Thymus (tissue), 11 donors: Measurements from ENCODE around the gene TMEM117. TPM values are rescaled to one million over a fixed set of nuclear protein-coding genes. Genes with fewer than 3 reads are reported as not detected.

Experiments
- DNase-seq, 9 donors: peaks; one replicate each; pipeline ENCODE4 v3.0.0-alpha.2; 2013; ENCODE audit warnings: low spot score in 9 of 9, low read depth in 6 of 9, missing footprints in 1 of 9
- H3K27ac ChIP-seq, 2 donors: one replicate each; pipeline ENCODE4 v1.5.1; 2013; ENCODE audit warnings: control low read depth in 1 of 2, low read depth in 1 of 2, low read length in 1 of 2, mild to moderate bottlenecking in 1 of 2, moderate library complexity in 1 of 2
- H3K27me3 ChIP-seq, 2 donors: one replicate each; pipeline ENCODE4 v1.5.1; 2013; ENCODE audit warnings: low read length in 1 of 2; ENCODE audit not compliant: control insufficient read depth in 2 of 2, insufficient read depth in 1 of 2
- H3K36me3 ChIP-seq, 2 donors: one replicate each; pipeline ENCODE4 v1.5.1; 2013; ENCODE audit warnings: low read length in 1 of 2, mild to moderate bottlenecking in 1 of 2, moderate library complexity in 1 of 2; ENCODE audit not compliant: control insufficient read depth in 2 of 2, insufficient read depth in 2 of 2
- H3K4me1 ChIP-seq, 2 donors: one replicate each; pipeline ENCODE4 v1.5.1; 2013; ENCODE audit warnings: low read length in 2 of 2; ENCODE audit not compliant: control insufficient read depth in 2 of 2, insufficient read depth in 2 of 2
- H3K4me3 ChIP-seq, 2 donors: one replicate each; pipeline ENCODE4 v1.5.1; 2013; ENCODE audit warnings: low read length in 2 of 2, control low read depth in 1 of 2, mild to moderate bottlenecking in 1 of 2
- H3K9me3 ChIP-seq, 2 donors: one replicate each; pipeline ENCODE4 v1.5.1; 2013; ENCODE audit warnings: low read length in 1 of 2, mild to moderate bottlenecking in 1 of 2; ENCODE audit not compliant: control insufficient read depth in 2 of 2, insufficient read depth in 1 of 2
- WGBS: extraction: QIAGEN DNeasy Blood & Tissue Kit; methylation state at CpG from one replicate; pipeline ENCODE4 v1.1.7; 2013; 5-methylcytosine and 5-hydroxymethylcytosine counted together
- polyA plus RNA-seq: library from polyadenylated mRNA; stranded (reverse); fragments of 200-250 nt; gene quantifications from one replicate; pipeline ENCODE4 v1.2.3, GENCODE V29; 2013
- total RNA-seq: library from RNA; stranded (reverse); fragments of 120-200 nt; gene quantifications from one replicate; pipeline ENCODE4 v1.2.4, GENCODE V29; 2013
- donor health status: healthy.

The TMEM117 gene
- total and polyA plus RNA-seq, 2 donors = 3.6 to 4.5 TPM

- H3K27ac ChIP-seq = no peak overlapping the region
- no peaks in the 10 kb centered on the region for H3K27me3 ChIP-seq
- WGBS = 80% methylated on average over 2 of the region's 2 CpGs
- no peak overlapping the region for H3K4me3 ChIP-seq
- no peaks in the 10 kb centered on the region for H3K36me3 ChIP-seq
- H3K4me1 ChIP-seq = no peaks in the 10 kb centered on the region
- H3K9me3 ChIP-seq = no peaks in the 10 kb centered on the region
- no peak for DNase-seq
These were observed 166.7 kb downstream of the TMEM117 start for GRCh38 chr12:44002607-44003006.

DNA sequence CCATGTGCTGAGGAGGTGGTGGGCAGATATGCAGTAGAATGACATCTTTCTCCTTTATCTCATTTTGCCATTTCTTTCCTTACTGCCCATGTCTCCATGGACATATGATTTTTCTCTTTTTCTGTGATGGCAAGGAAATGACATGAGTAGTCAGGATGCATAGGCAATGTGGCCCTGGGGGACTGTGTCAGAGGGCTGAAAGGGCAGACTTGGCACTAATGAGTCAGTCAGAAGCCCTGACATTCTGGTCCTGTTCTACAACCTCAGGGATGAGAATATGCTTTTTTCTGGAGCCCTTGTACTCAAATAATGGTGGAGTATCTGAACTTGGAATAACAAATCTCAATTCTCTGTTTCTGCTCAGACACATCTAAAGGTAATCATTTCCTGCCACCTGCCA lies 167.8 kb downstream of the TMEM117 start:
- H3K9me3 ChIP-seq = no peaks in the 10 kb centered on the region
- no peak overlapping the region for H3K27ac ChIP-seq
- H3K36me3 ChIP-seq = no peaks in the 10 kb centered on the region
- H3K27me3 ChIP-seq = no peaks in the 10 kb centered on the region
- no peak overlapping the region for H3K4me3 ChIP-seq
- no peaks in the 10 kb centered on the region for H3K4me1 ChIP-seq
- no peak for DNase-seq

DNA sequence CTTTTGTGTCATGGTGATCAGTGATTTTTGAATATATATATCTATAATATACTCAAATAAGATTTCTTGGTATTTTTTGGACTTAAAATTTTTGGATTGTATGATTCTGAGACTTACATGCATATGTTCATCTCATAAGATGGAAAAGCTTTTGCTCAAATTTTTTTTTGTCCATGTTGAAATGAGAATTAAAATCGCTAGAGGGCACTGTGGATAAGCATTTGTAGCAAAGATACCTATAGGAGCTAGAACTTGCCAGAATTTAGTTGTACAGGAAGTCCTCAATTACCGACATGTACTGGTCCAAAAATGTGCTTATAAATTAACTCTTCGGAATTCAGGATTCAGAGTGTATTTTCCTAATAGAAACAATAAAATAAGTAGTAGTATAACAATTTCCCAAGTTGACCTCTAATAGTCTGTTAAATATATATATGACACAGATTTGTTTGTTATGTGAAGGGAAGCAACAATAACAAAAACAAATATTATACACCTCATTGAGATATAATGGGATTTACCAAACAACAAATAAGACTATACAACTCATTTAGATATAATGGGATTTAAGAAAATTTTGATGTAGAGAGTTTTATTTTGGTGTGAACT lies 179.6 kb downstream of the TMEM117 start:
- H3K27me3 ChIP-seq = no peaks in the 10 kb centered on the region
- no peaks in the 10 kb centered on the region for H3K4me1 ChIP-seq
- H3K4me3 ChIP-seq = no peak overlapping the region
- WGBS = 3% methylated on average over 3 of the region's 3 CpGs
- H3K27ac ChIP-seq = no peak overlapping the region
- peak in 8 of 9 donors; percentile 10 to 55 (median 28) for DNase-seq
- H3K9me3 ChIP-seq = no peaks in the 10 kb centered on the region
- H3K36me3 ChIP-seq = no peaks in the 10 kb centered on the region

- Histone ChIP-seq H3K36me3 (no peaks in the 10 kb centered on the region), H3K4me3 (no peak overlapping the region), H3K27me3 (no peaks in the 10 kb centered on the region), H3K9me3 (no peaks in the 10 kb centered on the region), H3K4me1 (no peaks in the 10 kb centered on the region), H3K27ac (no peak overlapping the region)
- DNase-seq = no peak
These were observed 181.3 kb downstream of the TMEM117 start for GRCh38 chr12:44017216-44017615.

DNA sequence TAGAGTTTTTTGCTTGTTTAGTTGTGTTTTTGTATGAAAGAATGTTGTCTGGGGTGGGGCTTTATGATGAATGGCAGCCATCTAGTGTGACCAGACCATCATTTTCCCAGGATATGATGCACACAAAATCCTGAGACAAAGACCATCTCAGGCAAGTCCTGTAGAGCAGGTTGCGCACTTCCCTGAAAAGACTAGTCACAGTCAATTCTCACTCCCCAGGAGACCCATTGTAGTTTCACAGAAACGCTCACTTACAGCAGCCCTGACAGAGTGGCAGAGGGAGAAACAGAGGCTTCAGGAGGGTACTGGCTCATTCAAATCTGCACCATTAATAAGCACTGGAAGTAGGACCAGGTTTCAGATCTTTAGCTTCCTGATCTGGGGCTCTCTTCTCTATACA lies 183.2 kb downstream of the TMEM117 start:
- 74% methylated on average over 2 of the region's 2 CpGs for WGBS
- no peaks in the 10 kb centered on the region for H3K36me3 ChIP-seq
- no peaks in the 10 kb centered on the region for H3K4me1 ChIP-seq
- no peaks in the 10 kb centered on the region for H3K27me3 ChIP-seq
- DNase-seq = no peak
- H3K9me3 ChIP-seq = no peaks in the 10 kb centered on the region
- no peak overlapping the region for H3K4me3 ChIP-seq
- no peak overlapping the region for H3K27ac ChIP-seq

- WGBS = 96% methylated on average over 1 of the region's 1 CpG
- H3K9me3 ChIP-seq = no peaks in the 10 kb centered on the region
- no peak overlapping the region for H3K27ac ChIP-seq
These were observed 184.7 kb downstream of the TMEM117 start for GRCh38 chr12:44020555-44020954.

DNA sequence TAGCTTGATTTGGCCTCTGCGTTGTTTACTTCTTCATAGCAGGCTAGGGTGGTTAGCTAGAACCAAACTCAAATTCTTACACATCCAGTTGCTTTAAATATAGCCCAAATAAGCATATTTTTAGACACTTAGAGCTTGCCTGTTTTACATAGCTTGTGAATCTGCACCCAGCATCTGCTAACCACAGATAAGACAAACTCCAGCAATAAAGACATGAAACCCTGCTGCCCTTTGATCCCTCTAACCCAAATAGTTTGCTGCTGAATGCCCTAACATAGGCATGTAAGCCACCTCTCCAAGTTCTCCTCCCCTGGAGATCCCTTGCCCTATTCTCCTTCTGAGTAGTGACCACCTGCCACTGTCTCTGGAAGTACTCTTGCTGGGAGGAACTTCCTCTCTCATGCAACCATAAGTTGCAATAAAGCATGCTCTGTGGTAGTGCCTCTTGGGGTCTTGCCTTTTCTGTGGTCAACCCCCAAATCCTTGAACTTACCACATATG lies 185.6 kb downstream of the TMEM117 start:
- 94% methylated on average over 1 of the region's 1 CpG for whole genome bisulfite sequencing
- DNase-seq = no peak
- Histone ChIP-seq H3K4me3 (no peak overlapping the region), H3K27me3 (no peaks in the 10 kb centered on the region), H3K4me1 (no peaks in the 10 kb centered on the region), H3K36me3 (no peaks in the 10 kb centered on the region), H3K27ac (no peak overlapping the region), H3K9me3 (no peaks in the 10 kb centered on the region)

More at GRCh38 chr12:44020555-44020954, 184.7 kb downstream of the TMEM117 start:
- H3K4me1 ChIP-seq = no peaks in the 10 kb centered on the region
- no peaks in the 10 kb centered on the region for H3K27me3 ChIP-seq
- H3K36me3 ChIP-seq = no peaks in the 10 kb centered on the region
- no peak overlapping the region for H3K4me3 ChIP-seq
- no peak for DNase-seq

DNA sequence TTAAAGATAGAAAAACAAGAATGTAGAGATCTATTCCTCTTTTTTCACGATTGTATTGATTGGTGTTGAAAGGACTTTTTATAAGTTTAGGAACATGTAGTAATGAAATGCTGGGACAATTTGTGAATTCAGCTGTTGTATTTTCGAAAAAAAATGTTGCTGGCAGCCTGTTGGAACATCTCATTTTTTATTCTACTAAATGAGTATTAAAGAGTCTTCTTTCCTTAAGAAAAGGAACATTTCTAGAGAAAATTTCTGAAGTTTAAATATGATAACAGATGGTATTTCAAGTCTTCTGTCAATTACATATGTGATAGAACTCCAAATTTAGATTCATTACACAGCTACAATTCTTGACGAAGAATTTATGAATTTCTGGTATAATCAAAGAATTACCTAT lies 189.6 kb downstream of the TMEM117 start:
- 91% methylated on average over 3 of the region's 3 CpGs for WGBS
- Histone ChIP-seq H3K27ac (no peak overlapping the region), H3K4me1 (no peaks in the 10 kb centered on the region), H3K4me3 (no peak overlapping the region), H3K9me3 (no peaks in the 10 kb centered on the region), H3K36me3 (no peaks in the 10 kb centered on the region), H3K27me3 (no peaks in the 10 kb centered on the region)
- no peak for DNase-seq

- H3K4me3 ChIP-seq = no peak overlapping the region
- H3K4me1 ChIP-seq = no peaks in the 10 kb centered on the region
- H3K27me3 ChIP-seq = no peaks in the 10 kb centered on the region
- no peak for DNase-seq
- 97% methylated on average over 2 of the region's 2 CpGs for WGBS
- H3K9me3 ChIP-seq = no peaks in the 10 kb centered on the region
- no peaks in the 10 kb centered on the region for H3K36me3 ChIP-seq
- no peak overlapping the region for H3K27ac ChIP-seq
These were observed 190.2 kb downstream of the TMEM117 start for GRCh38 chr12:44026046-44026445.
